PFSK-1 (cell line): ENCODE results near the gene UVSSA.

Experiments
- FOXP2 ChIP-seq: optimal IDR thresholded peaks from 2 replicates; pipeline ENCODE3; 2011; ENCODE audit warnings: borderline replicate concordance, control low read depth, inconsistent platforms; ENCODE audit not compliant: insufficient read depth; ENCODE audit errors: extremely low read length, extremely low read depth
- POLR2AphosphoS5 ChIP-seq: IDR thresholded peaks from 2 replicates; pipeline ENCODE4 v1.6.1; 2012; ENCODE audit warnings: low read depth, mild to moderate bottlenecking, control low read depth, low read length, moderate library complexity
- REST ChIP-seq, 2 experiments: IDR thresholded peaks; 2 replicates each; pipeline versions ENCODE4 v1.6.1 to v1.8.0; 2011 to 2012; ENCODE audit warnings: low read depth in 2 of 2, low read length in 2 of 2, control low read depth in 1 of 2, inconsistent platforms in 1 of 2, mild to moderate bottlenecking in 1 of 2, moderate library complexity in 1 of 2; ENCODE audit not compliant: insufficient read depth in 1 of 2
- SIN3A ChIP-seq: IDR thresholded peaks from 2 replicates; pipeline ENCODE4 v1.6.1; 2012; ENCODE audit warnings: mild to moderate bottlenecking, low read length, moderate library complexity, borderline replicate concordance; ENCODE audit not compliant: insufficient read depth
- TAF1 ChIP-seq: IDR thresholded peaks from 2 replicates; pipeline ENCODE4 v1.6.1; 2012; ENCODE audit warnings: low read length, control low read depth, borderline replicate concordance; ENCODE audit not compliant: insufficient read depth

- TF ChIP-seq POLR2AphosphoS5 (no peak), TAF1 (no peak), REST (IDR thresholded peaks at IDR 0.05; ENCODE audit: insufficient read depth in 1 of 2, low read depth in 2 of 2, low read length in 2 of 2) (no peak), SIN3A (no peak), FOXP2 (no peak)
Measured at GRCh38 chr4:1298461-1298860, 48.5 kb upstream of the UVSSA start.
